ENCODE results near the gene FAM174C.

DNA sequence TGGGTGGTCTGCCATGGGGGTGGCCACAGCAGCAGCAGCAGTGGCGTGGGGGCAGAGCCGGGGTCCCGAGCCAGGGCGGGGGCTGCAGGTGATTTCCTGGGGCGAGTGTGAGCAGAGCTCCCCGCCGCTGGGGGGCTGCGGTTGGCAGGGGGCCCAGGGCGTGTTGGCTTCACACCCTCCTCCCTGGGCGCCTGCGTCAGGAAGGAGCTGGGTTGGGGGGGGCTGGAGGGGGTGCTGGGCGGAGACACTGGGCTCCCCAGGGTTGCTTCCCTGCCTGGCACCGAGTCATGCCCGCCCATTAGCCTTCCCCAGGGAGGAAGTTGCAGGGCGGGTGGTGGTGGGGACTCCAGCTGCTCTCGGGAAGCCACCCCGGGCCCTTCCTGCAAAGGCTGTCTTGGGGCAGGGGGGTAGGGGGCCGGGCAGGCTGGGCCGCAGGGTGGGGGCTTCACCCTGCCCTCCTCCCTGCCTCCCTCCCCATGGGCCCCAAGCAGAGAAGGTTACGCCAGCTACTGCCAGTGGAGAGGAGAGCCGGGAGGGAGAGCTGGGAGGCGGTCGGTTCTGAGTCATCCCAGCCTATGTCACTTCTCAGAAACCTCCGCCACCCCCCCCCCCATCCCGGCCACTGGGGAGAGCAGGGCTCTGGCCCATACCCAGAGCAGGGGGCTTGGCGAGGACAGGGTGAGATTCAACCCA, 22.4 kb upstream of the FAM174C start:
- no peak for TF ChIP-seq POLR2A (IDR thresholded peaks at IDR 0.05; ENCODE audit: borderline replicate concordance, extremely low read depth, insufficient read depth, insufficient read length)
- TF ChIP-seq CTCF (IDR thresholded peaks at IDR 0.05 in 2 of 3, conservative IDR thresholded peaks at IDR 0.05 in 1 of 3; ENCODE audit: borderline replicate concordance in 1 of 3, insufficient read depth in 1 of 3, low read depth in 2 of 3, low read length in 2 of 3) = no peak
- TF ChIP-seq SIN3A (IDR thresholded peaks at IDR 0.05; ENCODE audit: low read depth) = no peak
